Omental fat pad (tissue), 4 donors: ENCODE results near the gene ZNF526. TPM values are rescaled to one million over a fixed set of nuclear protein-coding genes. Genes with fewer than 3 reads are reported as not detected.
A peak's percentile ranks its signal among the peaks of the same experiment; 100 is the strongest.

Experiments used
- ATAC-seq: fragments of 150-250 bp; one replicate; pipeline ENCODE4 v1.9.1; 2016; ENCODE audit warnings: mild to moderate bottlenecking, moderate library complexity; ENCODE audit not compliant: low FRiP score
- DNase-seq: peaks from one replicate; pipeline ENCODE4 v3.0.0-alpha.2; 2019; ENCODE audit warnings: low spot score
- total RNA-seq, 4 donors: library from RNA; depleted of rRNA; stranded (reverse); fragments of >200 nt; gene quantifications; one replicate each; pipeline ENCODE4 v1.1.0, GENCODE V29; 2016
- TF ChIP-seq, protein P1 (sequence below), 3 donors: fragments of 450-650 bp; IDR thresholded peaks; one replicate each; pipeline ENCODE4 v1.5.1; 2016 to 2017; ENCODE audit warnings: antibody characterized with exemption in 3 of 3, mild to moderate bottlenecking in 3 of 3, moderate library complexity in 2 of 3

The ZNF526 gene
- total RNA-seq, 4 donors from 2014 or later, result 3.2 to 7.6 (median 5.7) TPM

DNA sequence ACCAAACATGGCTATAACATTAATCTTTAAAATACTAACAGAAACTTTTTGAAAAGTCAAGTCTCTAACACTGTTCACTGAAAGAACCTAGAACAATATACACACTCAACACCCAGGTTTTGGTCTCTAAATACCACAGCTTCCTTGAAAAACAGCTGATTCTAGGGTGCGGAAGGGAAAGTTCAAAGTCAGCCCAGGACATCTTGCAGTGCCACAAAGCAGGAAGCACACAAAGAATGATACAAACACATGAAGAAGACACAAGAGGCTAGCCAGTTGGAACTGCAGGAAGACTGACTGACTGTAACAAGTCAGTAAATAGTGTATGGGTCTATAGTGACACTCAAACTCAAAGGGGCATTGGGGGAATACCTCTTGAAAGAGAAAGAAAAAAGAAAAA, 7.2 kb upstream of the ZNF526 start:
- no peak for ATAC-seq
- DNase-seq, result no peak
- TF ChIP-seq, protein P1, sequence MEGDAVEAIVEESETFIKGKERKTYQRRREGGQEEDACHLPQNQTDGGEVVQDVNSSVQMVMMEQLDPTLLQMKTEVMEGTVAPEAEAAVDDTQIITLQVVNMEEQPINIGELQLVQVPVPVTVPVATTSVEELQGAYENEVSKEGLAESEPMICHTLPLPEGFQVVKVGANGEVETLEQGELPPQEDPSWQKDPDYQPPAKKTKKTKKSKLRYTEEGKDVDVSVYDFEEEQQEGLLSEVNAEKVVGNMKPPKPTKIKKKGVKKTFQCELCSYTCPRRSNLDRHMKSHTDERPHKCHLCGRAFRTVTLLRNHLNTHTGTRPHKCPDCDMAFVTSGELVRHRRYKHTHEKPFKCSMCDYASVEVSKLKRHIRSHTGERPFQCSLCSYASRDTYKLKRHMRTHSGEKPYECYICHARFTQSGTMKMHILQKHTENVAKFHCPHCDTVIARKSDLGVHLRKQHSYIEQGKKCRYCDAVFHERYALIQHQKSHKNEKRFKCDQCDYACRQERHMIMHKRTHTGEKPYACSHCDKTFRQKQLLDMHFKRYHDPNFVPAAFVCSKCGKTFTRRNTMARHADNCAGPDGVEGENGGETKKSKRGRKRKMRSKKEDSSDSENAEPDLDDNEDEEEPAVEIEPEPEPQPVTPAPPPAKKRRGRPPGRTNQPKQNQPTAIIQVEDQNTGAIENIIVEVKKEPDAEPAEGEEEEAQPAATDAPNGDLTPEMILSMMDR (IDR thresholded peaks at IDR 0.05), result no peak

DNA sequence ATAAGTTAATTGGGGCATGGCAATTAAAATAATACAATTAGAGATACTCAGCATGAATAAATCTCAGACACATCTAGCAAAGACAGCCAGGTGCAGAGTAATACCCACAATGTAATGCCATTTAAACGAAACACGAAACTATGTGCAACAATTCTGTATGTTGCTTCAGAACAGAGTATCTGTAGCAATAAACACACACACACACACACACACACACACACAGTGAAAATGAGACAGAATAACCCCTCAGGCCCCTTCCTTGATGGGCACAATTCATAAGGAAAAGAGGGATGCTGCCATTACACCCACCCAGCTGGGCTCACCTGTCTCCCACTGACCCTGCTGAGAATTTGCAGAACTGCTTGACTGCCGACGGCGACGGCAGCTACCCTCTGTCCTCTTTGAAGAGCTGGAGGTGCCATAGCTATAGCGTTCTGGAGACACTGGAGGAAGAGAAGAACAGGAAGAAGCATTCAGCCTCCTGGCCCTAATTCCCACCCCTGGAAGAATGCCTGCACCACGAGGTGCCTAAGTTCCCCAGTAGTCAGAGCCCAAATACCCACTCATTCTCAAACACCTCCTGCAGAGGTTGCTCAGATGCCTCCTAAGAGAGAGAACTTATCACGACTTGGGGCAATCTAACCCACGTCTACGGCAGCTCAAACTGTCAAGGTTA, 5.2 kb upstream of the ZNF526 start:
- DNase-seq, result no peak
- TF ChIP-seq, protein P1 (IDR thresholded peaks at IDR 0.05), result no peak
- ATAC-seq, result no peak

DNA sequence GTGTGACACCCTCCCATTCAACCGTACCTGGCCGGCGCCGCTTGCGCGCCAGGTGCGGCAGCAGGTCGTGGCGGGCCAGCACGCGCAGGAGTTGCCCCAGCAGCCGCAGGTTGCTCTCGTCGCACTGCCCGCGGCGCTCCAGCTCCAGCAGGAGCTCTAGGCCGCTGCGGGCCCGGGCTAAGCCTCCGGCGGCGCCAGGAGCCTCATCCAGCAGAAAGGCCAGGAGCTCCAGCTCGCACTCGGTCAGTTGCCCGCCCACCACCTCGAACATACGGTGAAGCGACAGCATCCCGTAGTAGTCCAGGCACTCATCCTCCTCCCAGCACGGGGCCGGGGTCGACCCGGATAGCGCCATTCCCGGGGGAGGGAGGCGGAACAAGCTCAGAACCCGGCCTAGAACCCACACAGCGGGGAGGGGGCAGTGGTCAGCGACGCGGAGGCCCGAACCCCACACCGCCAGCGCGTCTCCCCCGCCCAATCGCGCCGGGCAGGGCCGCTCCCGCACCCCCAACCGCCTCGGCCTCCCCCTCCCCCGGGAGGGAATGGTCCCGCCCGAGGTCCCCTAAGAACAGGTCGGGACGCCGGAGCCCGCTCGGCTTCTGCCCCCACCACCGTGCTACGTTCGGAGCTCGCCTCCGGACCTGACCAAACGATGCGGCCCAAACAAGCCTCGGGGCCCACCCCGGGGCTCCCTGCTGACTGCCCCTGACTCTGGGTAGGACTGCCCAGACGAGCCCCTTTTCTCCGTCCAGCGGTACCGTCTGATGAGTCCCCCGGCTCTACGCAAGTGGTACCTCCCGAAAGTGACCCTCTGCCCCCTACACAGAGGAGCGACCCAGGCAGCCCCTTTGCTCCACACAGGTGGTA, 3.2 kb upstream of the ZNF526 start:
- ATAC-seq (peak; percentile 1), DNase-seq (no peak)
- TF ChIP-seq, protein P1 (IDR thresholded peaks at IDR 0.05), result no peak

DNA sequence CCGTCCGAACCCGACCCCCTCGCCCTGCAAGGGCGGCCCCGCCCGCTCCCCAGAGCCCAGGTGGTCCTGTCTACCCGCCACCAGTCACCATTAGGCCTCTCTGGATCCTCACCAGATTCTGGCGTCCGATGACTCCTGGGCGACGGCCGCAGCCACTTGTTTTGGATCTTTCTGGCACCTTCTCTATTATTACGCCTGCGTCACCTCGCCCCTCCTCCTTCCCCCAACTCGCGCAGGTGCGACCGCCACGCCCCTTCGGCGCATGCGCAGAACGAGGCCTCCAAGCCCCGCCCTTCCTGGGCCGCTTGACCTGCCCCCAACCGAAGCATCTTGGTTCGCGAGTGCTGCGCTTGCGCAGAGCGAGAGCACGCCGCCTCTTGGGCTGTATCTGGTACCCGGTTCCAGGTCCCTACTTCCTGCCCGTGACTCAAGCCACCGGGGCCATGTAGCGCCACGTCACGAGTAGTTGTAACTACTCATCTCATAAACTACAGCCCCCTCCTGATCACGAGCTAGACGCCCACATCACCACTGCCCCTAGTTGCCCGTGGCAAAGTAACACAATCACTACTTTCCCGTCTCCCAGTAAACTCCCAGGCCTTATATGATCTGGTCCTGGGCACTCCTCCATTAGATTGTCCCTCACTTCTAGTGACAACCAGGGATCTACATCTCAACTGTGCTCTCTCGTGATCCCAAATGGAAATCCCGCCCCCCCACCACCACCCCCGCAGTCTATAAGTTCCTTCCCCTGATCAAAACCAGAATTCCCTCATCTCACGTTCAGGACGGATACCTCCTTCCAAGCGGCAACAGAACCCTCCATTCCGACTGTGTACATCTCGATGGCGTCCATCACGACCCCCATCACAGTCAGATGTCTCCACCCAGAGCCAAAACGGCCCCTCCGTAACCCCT, 2.3 kb upstream of the ZNF526 start, which contains the start of gene DEDD2:
Gene DEDD2, minus strand, starts transcription at position 158 of the 918 bp plus-strand sequence. CDS start 670 bp downstream, outside the sequence.
- TF ChIP-seq, protein P1 (IDR thresholded peaks at IDR 0.05), result no peak
- ATAC-seq (peak; percentile 89), DNase-seq (peak; percentile 91)

DNA sequence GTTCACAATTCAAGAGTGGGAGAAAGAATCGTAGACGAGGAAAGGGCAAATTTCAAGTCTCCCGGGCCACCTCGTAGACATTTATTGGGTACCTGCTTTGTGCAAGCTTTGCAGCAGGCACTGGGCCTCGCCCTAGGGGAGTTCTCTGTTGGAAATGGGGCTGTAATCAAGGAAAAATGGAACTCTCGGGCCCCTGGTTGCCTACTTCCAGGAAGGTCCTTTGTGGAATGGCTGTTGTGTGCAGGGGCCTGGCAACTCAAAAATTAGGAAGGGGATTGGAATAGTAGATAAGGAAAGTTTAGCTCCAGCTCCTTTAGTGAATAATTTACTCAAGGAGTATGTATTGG, 612 bp downstream of the ZNF526 start:
- TF ChIP-seq, protein P1 (IDR thresholded peaks at IDR 0.05), result no peak
- no peak for ATAC-seq
- DNase-seq, result no peak

DNA sequence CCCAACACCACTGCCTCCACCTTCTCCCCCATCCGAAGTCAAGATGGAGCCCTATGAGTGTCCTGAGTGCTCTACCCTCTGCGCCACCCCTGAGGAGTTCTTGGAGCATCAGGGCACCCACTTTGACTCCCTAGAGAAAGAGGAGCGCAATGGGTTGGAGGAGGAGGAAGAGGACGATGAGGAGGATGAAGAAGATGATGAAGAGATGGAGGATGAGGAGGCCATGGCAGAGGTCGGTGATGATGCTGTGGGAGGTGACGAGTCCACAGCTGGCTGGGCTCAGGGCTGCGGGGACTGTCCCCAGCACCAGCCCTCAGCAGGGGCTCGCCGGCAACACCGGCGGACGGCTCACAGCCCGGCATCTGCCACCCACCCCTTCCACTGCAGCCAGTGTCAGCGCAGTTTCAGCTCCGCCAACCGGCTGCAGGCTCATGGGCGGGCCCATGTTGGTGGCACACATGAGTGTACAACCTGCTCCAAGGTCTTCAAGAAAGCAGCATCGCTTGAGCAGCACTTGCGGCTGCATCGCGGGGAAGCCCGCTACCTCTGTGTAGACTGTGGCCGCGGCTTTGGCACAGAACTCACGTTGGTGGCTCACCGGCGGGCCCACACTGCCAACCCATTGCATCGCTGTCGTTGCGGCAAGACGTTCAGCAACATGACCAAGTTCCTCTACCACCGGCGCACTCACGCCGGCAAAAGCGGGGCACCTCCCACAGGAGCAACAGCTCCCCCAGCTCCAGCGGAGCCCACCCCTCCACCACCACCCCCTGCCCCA, 5.0 kb downstream of the ZNF526 start:
- DNase-seq (no peak), ATAC-seq (no peak)
- TF ChIP-seq, protein P1 (IDR thresholded peaks at IDR 0.05), result no peak
